Lower lobe of right lung (tissue), 2 donors: ENCODE data around the gene MFSD11. TPM values are rescaled to one million over a fixed set of nuclear protein-coding genes. Genes with fewer than 3 reads are reported as not detected.
"Not testable (repeated sequence)": the region's sequence is repeated elsewhere in the genome, so short reads cannot be mapped to it uniquely, and the experiment has no call there.

Experiments used
- ATAC-seq, 2 donors: fragments of 200-7000 bp; cut with Tn5 transposase; one replicate each; pipeline ENCODE4 v1.9.1; 2020 to 2022; ENCODE audit warnings: mild to moderate bottlenecking in 2 of 2, moderate library complexity in 2 of 2
- DNase-seq: peaks from one replicate; pipeline ENCODE4 v3.0.0-alpha.2; 2020
- H3K27ac ChIP-seq: fragments of 200-600 bp; one replicate; pipeline ENCODE4 v1.8.0; 2022
- H3K27me3 ChIP-seq: fragments of 200-600 bp; one replicate; pipeline ENCODE4 v1.8.0; 2022; ENCODE audit warnings: low read depth
- H3K36me3 ChIP-seq: fragments of 200-600 bp; one replicate; pipeline ENCODE4 v1.8.0; 2022; ENCODE audit warnings: mild to moderate bottlenecking
- H3K4me1 ChIP-seq: fragments of 200-600 bp; one replicate; pipeline ENCODE4 v1.8.0; 2022
- H3K4me3 ChIP-seq: fragments of 200-600 bp; one replicate; pipeline ENCODE4 v1.8.0; 2022; ENCODE audit warnings: mild to moderate bottlenecking
- H3K9me3 ChIP-seq: fragments of 200-600 bp; one replicate; pipeline ENCODE4 v1.8.0; 2022
- CTCF ChIP-seq: fragments of 200-600 bp; IDR thresholded peaks from one replicate; pipeline ENCODE4 v1.8.0; 2022; ENCODE audit warnings: antibody characterized with exemption, mild to moderate bottlenecking
- intact Hi-C: fragments of 100-400 bp; cut with DNase I; formaldehyde crosslinking; loops from one replicate; pipeline ENCODE4 v1.11.0; 2022
- total RNA-seq: library from RNA; stranded (reverse); fragmentation: NEBNext Ultra II Directional; extraction: Animal tissue kit (Norgen Biotek cat#: 25700); gene quantifications from one replicate; pipeline ENCODE4 v1.2.1, GENCODE V29; 2021
- donor health status: DM: no; HTN: yes; CAD: no; lungs with severe emphysema.

MFSD11 gene
- total RNA-seq, 1 donor from 2014 or later: 32.2 TPM

GRCh38 chr17:76797241-76797840 is 59.4 kb downstream of the MFSD11 start:
- no peaks in the 10 kb centered on the region for H3K36me3 ChIP-seq
- TF ChIP-seq CTCF: no peak
- intact Hi-C loops: no loop called here
- ATAC-seq (no peak), DNase-seq (no peak)
- H3K4me3 ChIP-seq: no peak overlapping the region
- H3K9me3 ChIP-seq: no peaks in the 10 kb centered on the region
- no peaks in the 10 kb centered on the region for H3K4me1 ChIP-seq
- no peaks in the 10 kb centered on the region for H3K27me3 ChIP-seq
- no peak overlapping the region for H3K27ac ChIP-seq

- no peak for TF ChIP-seq CTCF
- Histone ChIP-seq H3K4me3 (no peak overlapping the region), H3K27ac (no peak overlapping the region), H3K36me3 (no peaks in the 10 kb centered on the region), H3K9me3 (no peaks in the 10 kb centered on the region), H3K4me1 (no peaks in the 10 kb centered on the region), H3K27me3 (no peaks in the 10 kb centered on the region)
- DNase-seq (no peak), ATAC-seq (no peak)
- intact Hi-C loops: no loop called here
These were observed 63.8 kb downstream of the MFSD11 start for GRCh38 chr17:76801706-76802105.

GRCh38 chr17:76805319-76805718 is 67.4 kb downstream of the MFSD11 start:
- Histone ChIP-seq H3K9me3 (no peaks in the 10 kb centered on the region), H3K36me3 (no peaks in the 10 kb centered on the region), H3K27me3 (no peaks in the 10 kb centered on the region), H3K4me3 (no peak overlapping the region), H3K27ac (no peak overlapping the region), H3K4me1 (no peaks in the 10 kb centered on the region)
- no peak for TF ChIP-seq CTCF
- intact Hi-C loops: no loop called here
- DNase-seq (no peak), ATAC-seq (no peak)

- intact Hi-C loops, H3K27ac ChIP-seq, H3K27me3 ChIP-seq, H3K4me3 ChIP-seq, DNase-seq, H3K9me3 ChIP-seq, H3K36me3 ChIP-seq, ATAC-seq, H3K4me1 ChIP-seq: not testable (repeated sequence)
These were observed 68.2 kb downstream of the MFSD11 start for GRCh38 chr17:76806151-76806550.

GRCh38 chr17:76806767-76807166 is 68.8 kb downstream of the MFSD11 start:
- H3K4me1 ChIP-seq, ATAC-seq, DNase-seq, H3K27ac ChIP-seq, intact Hi-C loops, H3K27me3 ChIP-seq, H3K4me3 ChIP-seq, H3K36me3 ChIP-seq, H3K9me3 ChIP-seq: not testable (repeated sequence)

GRCh38 chr17:76808326-76808725 is 70.4 kb downstream of the MFSD11 start:
- Histone ChIP-seq H3K9me3 (no peaks in the 10 kb centered on the region), H3K27me3 (no peaks in the 10 kb centered on the region), H3K27ac (no peak overlapping the region), H3K36me3 (no peaks in the 10 kb centered on the region), H3K4me3 (no peak overlapping the region), H3K4me1 (no peaks in the 10 kb centered on the region)
- DNase-seq (no peak), ATAC-seq (no peak)
- no peak for TF ChIP-seq CTCF
- intact Hi-C loops: no loop called here

- Histone ChIP-seq H3K4me1 (no peaks in the 10 kb centered on the region), H3K27me3 (no peaks in the 10 kb centered on the region), H3K9me3 (no peaks in the 10 kb centered on the region), H3K36me3 (no peaks in the 10 kb centered on the region), H3K4me3 (no peak overlapping the region), H3K27ac (no peak overlapping the region)
- no peak for TF ChIP-seq CTCF
- DNase-seq: no peak
- no peak for ATAC-seq
- intact Hi-C loops: no loop called here
These were observed 73.0 kb downstream of the MFSD11 start for GRCh38 chr17:76810956-76811355.
